Brain microvascular endothelial cell (primary cell): Measurements from ENCODE around the gene SLC41A3.
"Not testable (repeated sequence)": the region's sequence is repeated elsewhere in the genome, so short reads cannot be mapped to it uniquely, and the experiment has no call there.

ENCODE experiments used
- DNase-seq: peaks from one replicate; pipeline ENCODE4 v3.0.0-alpha.2; 2020
- H3K27ac ChIP-seq: fragments of 250-450 bp; sonication (Bioruptor Pico); 2 replicates; pipeline ENCODE4 v1.5.1; 2020; ENCODE audit warnings: mild to moderate bottlenecking, moderate library complexity
- H3K27me3 ChIP-seq: fragments of 250-450 bp; sonication (Bioruptor Pico); replicated peaks from 2 replicates; pipeline ENCODE4 v1.5.1; 2020; ENCODE audit warnings: mild to moderate bottlenecking
- H3K36me3 ChIP-seq: fragments of 250-450 bp; sonication (Bioruptor Pico); replicated peaks from 2 replicates; pipeline ENCODE4 v1.5.1; 2020; ENCODE audit warnings: mild to moderate bottlenecking
- H3K4me3 ChIP-seq: 2 replicates; pipeline ENCODE4 v1.5.1; 2011; ENCODE audit warnings: low read depth, mild to moderate bottlenecking, control low read depth, low read length, moderate library complexity
- CTCF ChIP-seq: IDR thresholded peaks from 2 replicates; pipeline ENCODE4 v1.5.1; 2011; ENCODE audit warnings: low read depth, mild to moderate bottlenecking, moderate library complexity, low read length, control low read depth, inconsistent platforms; ENCODE audit errors: missing control alignments
- in situ Hi-C: cut with HindIII; loops from 2 replicates; pipeline ENCODE4 v1.10.0; 2017; ENCODE audit warnings: low sequenced_read_pairs, low pct_ligation_motif_present

The SLC41A3 gene

GRCh38 chr3:126097801-126098200, 13.9 kb upstream of the SLC41A3 start:
- no peak for DNase-seq
- in situ Hi-C loops = no loop called here
- TF ChIP-seq CTCF = no peak
- no peaks in the 10 kb centered on the region for H3K27me3 ChIP-seq
- H3K36me3 ChIP-seq = no peaks in the 10 kb centered on the region
- H3K4me3 ChIP-seq = no peak overlapping the region
- H3K27ac ChIP-seq = no peak overlapping the region

- DNase-seq, H3K27ac ChIP-seq, in situ Hi-C loops, H3K36me3 ChIP-seq, H3K27me3 ChIP-seq, H3K4me3 ChIP-seq: not testable (repeated sequence)
Observed at GRCh38 chr3:126096274-126096673, 12.3 kb upstream of the SLC41A3 start.

GRCh38 chr3:126092128-126092527, 8.2 kb upstream of the SLC41A3 start:
- DNase-seq, H3K4me3 ChIP-seq, H3K27me3 ChIP-seq, H3K27ac ChIP-seq, in situ Hi-C loops, H3K36me3 ChIP-seq: not testable (repeated sequence)

GRCh38 chr3:126087552-126088175, 3.7 kb upstream of the SLC41A3 start:
- in situ Hi-C loops = no loop called here
- H3K27ac ChIP-seq = no peak overlapping the region
- no peak for TF ChIP-seq CTCF
- H3K36me3 ChIP-seq = no peaks in the 10 kb centered on the region
- no peak overlapping the region for H3K4me3 ChIP-seq
- no peak for DNase-seq
- no peaks in the 10 kb centered on the region for H3K27me3 ChIP-seq

GRCh38 chr3:126085841-126086240, 1.9 kb upstream of the SLC41A3 start:
- no peak overlapping the region for H3K27ac ChIP-seq
- no peaks in the 10 kb centered on the region for H3K27me3 ChIP-seq
- H3K4me3 ChIP-seq = no peak overlapping the region
- TF ChIP-seq CTCF = no peak
- DNase-seq = no peak
- in situ Hi-C loops = no loop called here
- H3K36me3 ChIP-seq = no peaks in the 10 kb centered on the region

GRCh38 chr3:126085276-126085675, 1.4 kb upstream of the SLC41A3 start:
- no peaks in the 10 kb centered on the region for H3K27me3 ChIP-seq
- H3K27ac ChIP-seq = no peak overlapping the region
- H3K36me3 ChIP-seq = no peaks in the 10 kb centered on the region
- in situ Hi-C loops = no loop called here
- H3K4me3 ChIP-seq = no peak overlapping the region
- no peak for DNase-seq
- TF ChIP-seq CTCF = no peak

GRCh38 chr3:126084768-126085180, 850 bp upstream of the SLC41A3 start:
- Histone ChIP-seq H3K27ac (no peak overlapping the region), H3K4me3 (no peak overlapping the region), H3K36me3 (no peaks in the 10 kb centered on the region), H3K27me3 (no peaks in the 10 kb centered on the region)
- DNase-seq = no peak
- in situ Hi-C loops = no loop called here
- TF ChIP-seq CTCF = no peak
